ENCODE measurements around the gene EDA. TPM values are rescaled to one million over a fixed set of nuclear protein-coding genes. Genes with fewer than 3 reads are reported as not detected.

The EDA gene
- total and polyA plus RNA-seq, 2 of the 13 experiments (the other 11 are each of a cell fraction or from before 2014, with no cell fraction given), result 8.8 to 11.2 TPM

DNA sequence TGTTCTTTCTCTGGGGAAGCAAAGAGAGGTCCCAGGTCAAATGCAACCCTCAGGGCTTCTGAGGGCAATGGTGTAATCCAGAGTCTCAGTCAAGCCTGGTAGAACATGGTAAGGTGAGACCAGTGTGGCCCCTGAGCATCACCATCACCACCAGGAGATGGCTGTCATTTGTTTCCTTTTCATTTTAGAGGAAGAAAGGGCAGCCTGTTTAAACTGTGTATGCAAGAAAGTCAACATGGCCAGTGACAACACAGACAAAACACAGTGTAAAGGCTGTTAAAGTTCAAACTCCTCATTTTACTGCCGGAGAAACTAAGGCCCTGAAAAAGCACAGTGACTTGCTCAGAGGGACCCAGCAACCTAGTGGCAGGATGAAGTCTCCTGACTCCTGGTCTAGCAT, 2.0 kb upstream of the EDA start (continued):
- TF ChIP-seq, protein P1, sequence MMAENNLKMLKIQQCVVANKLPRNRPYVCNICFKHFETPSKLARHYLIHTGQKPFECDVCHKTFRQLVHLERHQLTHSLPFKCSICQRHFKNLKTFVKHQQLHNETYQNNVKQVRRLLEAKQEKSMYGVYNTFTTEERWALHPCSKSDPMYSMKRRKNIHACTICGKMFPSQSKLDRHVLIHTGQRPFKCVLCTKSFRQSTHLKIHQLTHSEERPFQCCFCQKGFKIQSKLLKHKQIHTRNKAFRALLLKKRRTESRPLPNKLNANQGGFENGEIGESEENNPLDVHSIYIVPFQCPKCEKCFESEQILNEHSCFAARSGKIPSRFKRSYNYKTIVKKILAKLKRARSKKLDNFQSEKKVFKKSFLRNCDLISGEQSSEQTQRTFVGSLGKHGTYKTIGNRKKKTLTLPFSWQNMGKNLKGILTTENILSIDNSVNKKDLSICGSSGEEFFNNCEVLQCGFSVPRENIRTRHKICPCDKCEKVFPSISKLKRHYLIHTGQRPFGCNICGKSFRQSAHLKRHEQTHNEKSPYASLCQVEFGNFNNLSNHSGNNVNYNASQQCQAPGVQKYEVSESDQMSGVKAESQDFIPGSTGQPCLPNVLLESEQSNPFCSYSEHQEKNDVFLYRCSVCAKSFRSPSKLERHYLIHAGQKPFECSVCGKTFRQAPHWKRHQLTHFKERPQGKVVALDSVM (CRISPR knock-in tag; IDR thresholded peaks at IDR 0.05), result no peak
- TF ChIP-seq NAIF1 (CRISPR knock-in tag; IDR thresholded peaks at IDR 0.05; ENCODE audit: borderline replicate concordance), result no peak
- no peak for TF ChIP-seq KLF12 (CRISPR knock-in tag; IDR thresholded peaks at IDR 0.05; ENCODE audit: borderline replicate concordance)
- TF ChIP-seq CEBPZ (IDR thresholded peaks at IDR 0.05; ENCODE audit: low read length), result no peak
- TF ChIP-seq DNMT3B (CRISPR knock-in tag; conservative IDR thresholded peaks at IDR 0.05), result no peak
- TF ChIP-seq, protein P2, sequence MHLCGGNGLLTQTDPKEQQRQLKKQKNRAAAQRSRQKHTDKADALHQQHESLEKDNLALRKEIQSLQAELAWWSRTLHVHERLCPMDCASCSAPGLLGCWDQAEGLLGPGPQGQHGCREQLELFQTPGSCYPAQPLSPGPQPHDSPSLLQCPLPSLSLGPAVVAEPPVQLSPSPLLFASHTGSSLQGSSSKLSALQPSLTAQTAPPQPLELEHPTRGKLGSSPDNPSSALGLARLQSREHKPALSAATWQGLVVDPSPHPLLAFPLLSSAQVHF (CRISPR knock-in tag; IDR thresholded peaks at IDR 0.05), result no peak
- no peak for TF ChIP-seq ZNF207 (IDR thresholded peaks at IDR 0.05; ENCODE audit: borderline replicate concordance)
- TF ChIP-seq, protein P3, sequence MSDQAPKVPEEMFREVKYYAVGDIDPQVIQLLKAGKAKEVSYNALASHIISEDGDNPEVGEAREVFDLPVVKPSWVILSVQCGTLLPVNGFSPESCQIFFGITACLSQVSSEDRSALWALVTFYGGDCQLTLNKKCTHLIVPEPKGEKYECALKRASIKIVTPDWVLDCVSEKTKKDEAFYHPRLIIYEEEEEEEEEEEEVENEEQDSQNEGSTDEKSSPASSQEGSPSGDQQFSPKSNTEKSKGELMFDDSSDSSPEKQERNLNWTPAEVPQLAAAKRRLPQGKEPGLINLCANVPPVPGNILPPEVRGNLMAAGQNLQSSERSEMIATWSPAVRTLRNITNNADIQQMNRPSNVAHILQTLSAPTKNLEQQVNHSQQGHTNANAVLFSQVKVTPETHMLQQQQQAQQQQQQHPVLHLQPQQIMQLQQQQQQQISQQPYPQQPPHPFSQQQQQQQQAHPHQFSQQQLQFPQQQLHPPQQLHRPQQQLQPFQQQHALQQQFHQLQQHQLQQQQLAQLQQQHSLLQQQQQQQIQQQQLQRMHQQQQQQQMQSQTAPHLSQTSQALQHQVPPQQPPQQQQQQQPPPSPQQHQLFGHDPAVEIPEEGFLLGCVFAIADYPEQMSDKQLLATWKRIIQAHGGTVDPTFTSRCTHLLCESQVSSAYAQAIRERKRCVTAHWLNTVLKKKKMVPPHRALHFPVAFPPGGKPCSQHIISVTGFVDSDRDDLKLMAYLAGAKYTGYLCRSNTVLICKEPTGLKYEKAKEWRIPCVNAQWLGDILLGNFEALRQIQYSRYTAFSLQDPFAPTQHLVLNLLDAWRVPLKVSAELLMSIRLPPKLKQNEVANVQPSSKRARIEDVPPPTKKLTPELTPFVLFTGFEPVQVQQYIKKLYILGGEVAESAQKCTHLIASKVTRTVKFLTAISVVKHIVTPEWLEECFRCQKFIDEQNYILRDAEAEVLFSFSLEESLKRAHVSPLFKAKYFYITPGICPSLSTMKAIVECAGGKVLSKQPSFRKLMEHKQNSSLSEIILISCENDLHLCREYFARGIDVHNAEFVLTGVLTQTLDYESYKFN (CRISPR knock-in tag; conservative IDR thresholded peaks at IDR 0.05), result peak; percentile 70
- no peak for TF ChIP-seq RFX3 (CRISPR knock-in tag; IDR thresholded peaks at IDR 0.05)
- TF ChIP-seq ZNF282 (IDR thresholded peaks at IDR 0.05; ENCODE audit: partially characterized antibody), result no peak
- no peak for TF ChIP-seq YEATS4 (CRISPR knock-in tag; IDR thresholded peaks at IDR 0.05; ENCODE audit: borderline replicate concordance)
- no peak for TF ChIP-seq ZNF468 (CRISPR knock-in tag; IDR thresholded peaks at IDR 0.05)
- TF ChIP-seq, protein P4, sequence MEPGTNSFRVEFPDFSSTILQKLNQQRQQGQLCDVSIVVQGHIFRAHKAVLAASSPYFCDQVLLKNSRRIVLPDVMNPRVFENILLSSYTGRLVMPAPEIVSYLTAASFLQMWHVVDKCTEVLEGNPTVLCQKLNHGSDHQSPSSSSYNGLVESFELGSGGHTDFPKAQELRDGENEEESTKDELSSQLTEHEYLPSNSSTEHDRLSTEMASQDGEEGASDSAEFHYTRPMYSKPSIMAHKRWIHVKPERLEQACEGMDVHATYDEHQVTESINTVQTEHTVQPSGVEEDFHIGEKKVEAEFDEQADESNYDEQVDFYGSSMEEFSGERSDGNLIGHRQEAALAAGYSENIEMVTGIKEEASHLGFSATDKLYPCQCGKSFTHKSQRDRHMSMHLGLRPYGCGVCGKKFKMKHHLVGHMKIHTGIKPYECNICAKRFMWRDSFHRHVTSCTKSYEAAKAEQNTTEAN (CRISPR knock-in tag; conservative IDR thresholded peaks at IDR 0.05), result no peak
- TF ChIP-seq SOX13 (IDR thresholded peaks at IDR 0.05), result no peak
- peak in 1 of 2 experiments; percentile 56; a peak in 1 of 4 replicates for TF ChIP-seq SOX13 (CRISPR knock-in tag; conservative IDR thresholded peaks at IDR 0.05 in 1 of 2, IDR thresholded peaks at IDR 0.05 in 1 of 2)
- TF ChIP-seq ZBTB7A (CRISPR knock-in tag; IDR thresholded peaks at IDR 0.05), result no peak
- TF ChIP-seq U2AF1 (optimal IDR thresholded peaks at IDR 0.05; ENCODE audit: low read depth, low read length), result no peak
- TF ChIP-seq TEAD2 (CRISPR knock-in tag; IDR thresholded peaks at IDR 0.05), result no peak
